Activated CD8-positive, alpha-beta memory T cell treated with anti-CD3 and anti-CD28 coated beads, Interleukin-2, amount 50 U/mL, for 1 hour (primary cell): Measurements from ENCODE around the gene CHST15.

Experiments used
- DNase-seq: peaks from one replicate; pipeline ENCODE4 v3.0.0-alpha.2; 2020; ENCODE audit errors: extremely low read depth

Gene CHST15, protein sequence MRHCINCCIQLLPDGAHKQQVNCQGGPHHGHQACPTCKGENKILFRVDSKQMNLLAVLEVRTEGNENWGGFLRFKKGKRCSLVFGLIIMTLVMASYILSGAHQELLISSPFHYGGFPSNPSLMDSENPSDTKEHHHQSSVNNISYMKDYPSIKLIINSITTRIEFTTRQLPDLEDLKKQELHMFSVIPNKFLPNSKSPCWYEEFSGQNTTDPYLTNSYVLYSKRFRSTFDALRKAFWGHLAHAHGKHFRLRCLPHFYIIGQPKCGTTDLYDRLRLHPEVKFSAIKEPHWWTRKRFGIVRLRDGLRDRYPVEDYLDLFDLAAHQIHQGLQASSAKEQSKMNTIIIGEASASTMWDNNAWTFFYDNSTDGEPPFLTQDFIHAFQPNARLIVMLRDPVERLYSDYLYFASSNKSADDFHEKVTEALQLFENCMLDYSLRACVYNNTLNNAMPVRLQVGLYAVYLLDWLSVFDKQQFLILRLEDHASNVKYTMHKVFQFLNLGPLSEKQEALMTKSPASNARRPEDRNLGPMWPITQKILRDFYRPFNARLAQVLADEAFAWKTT

DNA sequence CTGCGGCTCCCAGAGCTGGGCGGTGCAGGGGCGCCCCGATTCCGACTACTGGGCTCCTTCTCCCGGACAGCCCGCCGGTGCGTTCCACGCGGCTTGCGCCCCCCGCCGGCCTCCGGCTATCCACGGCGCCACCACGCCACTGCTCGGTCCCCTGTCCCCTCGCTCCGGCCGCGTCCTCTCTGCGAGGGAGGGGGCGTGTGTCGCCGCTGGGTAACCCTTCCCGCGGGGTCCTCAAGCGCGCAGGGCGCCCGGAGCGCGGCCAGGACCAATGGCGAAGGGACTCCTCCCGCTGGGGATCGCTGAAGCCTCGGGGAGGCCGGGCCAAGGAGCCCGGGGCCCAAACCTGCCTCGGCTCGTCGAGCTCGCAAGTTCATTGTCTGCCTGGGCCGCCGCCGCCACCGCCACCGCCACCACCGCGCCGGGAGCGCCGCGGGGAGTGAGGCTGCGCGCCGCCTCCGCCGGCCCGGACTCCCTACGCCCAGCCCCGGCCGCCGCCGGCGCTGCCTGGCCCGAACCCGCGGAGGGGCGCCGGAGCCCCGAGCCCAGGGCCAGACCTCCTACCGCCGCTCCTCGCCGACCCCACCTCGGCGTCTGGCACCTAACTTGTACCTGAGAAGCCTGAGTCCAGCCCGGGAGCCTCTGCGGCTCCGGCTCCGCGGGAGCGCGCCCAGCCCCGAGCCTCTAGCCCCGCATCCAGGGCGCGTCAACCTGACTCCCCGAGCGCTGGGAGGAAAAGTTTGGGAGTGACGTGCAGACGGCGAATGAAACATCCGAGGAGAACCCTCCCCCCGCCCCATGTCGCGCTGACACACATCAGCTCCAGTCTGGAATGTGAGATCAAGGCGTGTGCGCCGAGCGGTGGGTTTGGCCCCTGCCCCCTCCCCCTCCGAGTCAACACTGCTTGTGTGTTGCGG lies at the start of gene CHST15:
Gene CHST15 (minus strand): TSS at position 739 of the 914 bp plus-strand sequence. CDS start 47,386 bp downstream, outside the sequence.
- DNase-seq, result no peak

DNA sequence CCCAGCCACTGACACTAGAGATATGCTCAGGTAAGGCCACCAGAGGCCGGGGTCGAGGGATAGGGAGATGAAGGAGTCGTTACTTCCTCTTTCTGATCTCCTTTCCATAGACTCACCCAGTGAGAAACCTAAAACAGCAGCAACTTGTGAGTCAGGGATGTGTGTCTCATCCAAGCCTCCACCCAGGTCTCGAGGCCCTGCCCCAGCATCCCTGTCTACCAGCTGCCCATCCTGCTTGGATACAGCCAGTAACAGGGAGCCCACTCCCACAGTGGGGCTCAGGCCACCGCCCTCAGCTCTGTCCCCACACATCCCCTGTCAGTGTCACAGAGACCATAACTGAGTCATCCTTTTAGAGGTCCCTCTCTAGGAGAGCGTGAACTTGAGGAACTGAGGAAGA lies 49.6 kb upstream of the CHST15 start:
- no peak for DNase-seq

DNA sequence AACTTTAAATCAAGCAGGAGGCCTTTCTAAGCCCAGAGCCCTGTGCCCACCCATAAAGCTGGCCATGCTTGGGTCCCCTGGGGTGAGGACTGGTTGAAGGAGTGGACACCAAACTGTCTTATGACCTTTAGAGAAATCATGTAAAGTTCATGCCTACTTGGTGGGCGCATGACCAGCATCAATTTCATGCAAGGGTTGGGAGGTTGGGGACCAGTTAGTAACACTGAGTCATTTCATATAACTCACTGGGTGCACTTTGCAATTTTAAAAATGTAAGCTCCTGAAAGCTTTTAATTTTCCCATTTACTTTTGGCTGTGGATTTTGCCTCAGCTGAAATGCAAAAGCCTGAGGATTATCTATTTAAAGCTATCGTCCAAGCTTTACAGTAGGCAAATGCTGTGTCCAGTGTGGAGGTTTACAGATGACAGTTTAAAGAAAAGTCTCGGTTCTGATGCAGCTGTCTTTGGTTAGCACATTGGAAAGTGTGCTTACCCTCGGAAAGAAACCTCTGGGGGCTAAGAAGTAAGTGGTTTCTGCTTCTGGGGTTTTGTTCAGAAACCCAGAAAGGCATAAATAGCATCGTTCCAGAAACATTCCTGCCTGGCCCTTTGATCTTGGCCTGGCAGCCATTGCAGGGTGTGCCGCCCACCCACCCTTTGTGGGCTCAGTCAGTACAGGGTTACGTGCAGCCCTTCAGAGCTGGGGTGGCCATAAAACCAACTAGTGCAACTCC lies 48.8 kb upstream of the CHST15 start:
- DNase-seq, result no peak

DNA sequence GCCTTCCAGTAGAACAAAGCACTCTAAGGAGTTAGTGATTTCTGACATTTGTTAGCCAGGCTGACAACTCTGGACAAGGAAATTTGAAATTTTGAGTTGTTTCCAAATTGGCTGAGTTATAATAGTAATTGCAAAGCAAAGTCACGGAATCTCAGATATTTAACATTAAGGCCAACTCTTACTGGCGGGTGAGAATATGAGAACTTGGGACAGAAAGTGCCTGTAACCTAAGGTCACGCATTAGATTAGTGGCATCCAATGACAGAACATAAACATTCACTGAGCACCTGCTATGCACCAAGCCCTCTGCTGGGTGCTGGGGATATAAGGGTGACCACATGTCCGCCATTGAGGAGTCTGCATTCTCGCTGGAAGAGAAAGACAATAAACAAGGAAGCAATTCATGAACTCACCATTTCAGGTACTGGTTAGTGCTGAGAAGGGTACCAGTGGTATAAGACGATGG lies 45.5 kb upstream of the CHST15 start:
- DNase-seq, result no peak

DNA sequence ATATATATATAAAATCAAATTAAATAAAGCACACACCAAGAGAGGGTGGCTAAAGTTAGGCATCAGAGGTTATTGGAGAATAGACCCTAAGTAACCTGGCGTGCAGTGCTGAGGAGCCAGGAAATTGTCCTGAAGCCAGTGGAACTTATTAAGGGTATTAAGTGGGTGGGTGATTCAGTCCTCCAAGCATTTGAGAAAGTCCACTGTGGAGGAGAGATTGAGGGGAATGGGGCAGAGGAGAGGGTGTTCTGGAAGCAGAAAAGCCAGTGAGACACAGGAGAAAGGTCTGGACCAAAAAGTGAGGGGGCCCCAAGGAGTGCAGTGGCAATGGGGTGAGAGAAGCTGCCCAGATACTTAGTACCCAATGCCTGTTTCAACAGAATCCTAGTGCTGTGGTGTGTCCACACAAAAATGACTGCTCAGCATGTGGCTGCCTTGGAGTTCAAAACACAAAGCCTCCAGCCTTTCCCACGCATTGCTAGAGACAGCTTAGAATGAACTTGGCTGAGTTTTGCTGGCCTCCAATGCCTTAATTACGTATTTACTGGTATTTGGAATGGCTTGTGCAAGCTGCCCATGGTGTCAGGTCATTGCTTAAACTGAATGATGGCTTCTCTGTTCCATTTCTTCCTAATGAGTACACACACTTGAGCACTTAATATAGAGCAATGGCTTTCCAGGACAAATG lies 44.9 kb upstream of the CHST15 start:
- DNase-seq, result no peak

DNA sequence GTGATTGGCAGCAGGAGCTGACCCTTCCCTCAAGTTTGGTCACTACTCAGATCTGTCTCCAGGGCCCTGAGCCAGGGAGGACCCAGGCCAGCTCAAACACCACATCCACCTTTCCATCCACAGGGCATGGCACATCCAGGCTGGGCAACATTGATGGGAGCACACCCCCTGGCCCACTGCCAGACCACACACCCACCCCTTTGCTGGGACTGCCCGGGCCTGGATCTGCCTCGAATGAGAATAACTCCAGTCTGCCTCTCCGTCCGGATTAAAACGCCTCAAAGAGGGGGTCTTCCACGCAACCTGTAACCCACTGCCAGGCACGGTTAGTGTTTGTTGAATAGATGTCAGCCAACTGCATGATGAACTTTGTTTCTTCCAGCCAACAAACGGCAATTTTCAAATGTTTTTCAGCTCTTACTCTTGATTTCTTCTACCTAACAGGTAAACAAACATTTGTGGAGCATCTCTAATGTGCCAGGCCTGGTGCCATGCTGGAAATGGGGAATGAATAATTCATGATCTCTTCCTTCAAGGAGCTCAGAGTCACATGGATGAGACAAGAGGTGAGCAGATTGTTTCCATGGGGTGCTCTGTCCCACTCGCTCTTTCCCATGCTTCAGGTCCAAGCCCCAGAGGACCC lies 41.0 kb upstream of the CHST15 start:
- DNase-seq, result no peak

DNA sequence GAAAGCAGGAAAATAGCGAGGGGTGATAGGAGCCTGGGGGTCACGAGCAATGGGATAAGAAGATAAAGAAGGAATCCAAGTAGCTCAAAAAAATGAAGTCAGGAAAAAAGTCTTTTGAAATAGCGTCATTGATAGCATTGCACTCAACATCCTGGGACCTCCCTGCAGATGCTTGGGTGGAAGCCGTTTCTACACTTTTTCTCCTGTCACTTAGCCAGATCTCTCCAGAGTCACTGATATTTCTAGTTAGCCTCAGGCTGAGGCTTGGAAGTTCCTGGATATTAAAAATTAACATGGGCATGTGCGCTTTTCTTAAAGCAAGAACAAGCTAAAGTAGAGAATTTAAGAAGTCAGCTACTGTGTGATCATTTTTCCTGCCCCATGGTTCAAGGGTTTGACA lies 39.5 kb upstream of the CHST15 start:
- DNase-seq, result no peak

DNA sequence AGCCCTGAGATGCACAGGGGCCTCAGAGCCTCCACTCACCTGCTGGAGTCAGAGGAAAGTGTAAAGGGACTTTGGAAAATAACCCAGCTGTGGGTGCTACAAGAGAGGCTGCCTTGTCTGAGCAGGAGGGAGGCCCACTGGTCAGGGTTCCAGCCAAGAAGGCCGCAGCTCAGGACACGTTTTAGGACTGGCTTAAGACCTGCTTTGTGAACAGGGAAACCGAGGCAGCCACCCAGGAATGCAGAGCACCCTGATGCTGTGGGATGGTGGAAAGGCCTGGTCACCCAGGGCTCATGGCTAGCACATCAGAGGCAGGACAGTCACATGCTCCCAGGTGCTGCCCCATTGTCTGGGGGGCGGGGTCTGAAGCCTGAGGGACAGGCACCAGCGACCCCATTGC lies 38.9 kb upstream of the CHST15 start:
- DNase-seq, result no peak

DNA sequence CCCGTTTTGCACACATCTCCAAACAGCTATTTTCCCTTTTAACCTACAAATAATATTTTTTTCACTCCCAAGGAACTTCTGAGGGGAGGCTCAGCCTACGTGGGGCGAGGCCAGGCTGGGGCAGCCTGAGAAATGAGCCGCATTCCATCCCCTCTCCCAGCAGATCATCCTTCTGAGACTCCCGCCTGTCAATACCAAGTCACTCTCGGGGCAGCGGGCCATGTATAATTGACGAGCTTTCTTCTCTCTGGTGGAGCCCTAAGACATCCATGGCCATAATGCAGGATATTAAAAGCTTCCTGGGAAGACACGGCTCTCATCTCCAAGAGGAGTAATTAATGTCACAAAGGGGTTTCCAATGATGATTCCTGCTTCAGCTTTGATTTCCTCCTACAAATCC lies 37.8 kb upstream of the CHST15 start:
- DNase-seq, result no peak

DNA sequence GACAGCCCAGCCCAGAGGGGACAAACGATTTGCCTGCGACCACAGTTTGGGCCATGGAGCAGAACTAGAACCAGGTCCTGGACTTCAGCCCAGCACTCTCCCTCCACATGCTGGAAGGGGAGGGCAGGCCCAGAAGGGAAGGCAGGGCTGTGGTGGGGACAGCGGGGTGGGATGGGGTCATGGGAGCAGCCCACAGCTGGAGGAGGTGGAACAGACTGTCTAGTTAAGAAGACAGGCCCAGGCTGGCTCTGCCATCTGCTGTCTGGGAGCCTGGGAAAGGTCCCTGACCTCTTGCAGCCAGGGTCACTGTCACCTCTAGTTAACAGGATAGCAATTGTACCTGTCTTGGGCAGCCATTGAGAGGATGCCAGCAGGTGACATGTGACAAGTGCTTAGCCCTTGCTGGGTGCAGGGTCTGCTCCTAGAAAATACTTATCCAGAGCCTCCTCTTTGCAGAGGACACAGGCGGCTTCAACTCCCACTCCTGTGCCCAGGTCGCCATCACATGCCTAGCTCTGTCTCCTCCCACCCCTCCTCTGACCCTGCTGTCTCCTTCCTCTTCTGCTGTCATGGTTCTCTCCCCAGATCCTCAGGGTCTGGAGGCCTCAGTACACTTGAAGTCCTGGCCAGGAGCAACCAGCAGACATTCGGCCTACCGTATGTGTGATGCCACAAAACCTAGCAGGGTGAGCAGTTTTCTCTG lies 37.0 kb upstream of the CHST15 start:
- no peak for DNase-seq

DNA sequence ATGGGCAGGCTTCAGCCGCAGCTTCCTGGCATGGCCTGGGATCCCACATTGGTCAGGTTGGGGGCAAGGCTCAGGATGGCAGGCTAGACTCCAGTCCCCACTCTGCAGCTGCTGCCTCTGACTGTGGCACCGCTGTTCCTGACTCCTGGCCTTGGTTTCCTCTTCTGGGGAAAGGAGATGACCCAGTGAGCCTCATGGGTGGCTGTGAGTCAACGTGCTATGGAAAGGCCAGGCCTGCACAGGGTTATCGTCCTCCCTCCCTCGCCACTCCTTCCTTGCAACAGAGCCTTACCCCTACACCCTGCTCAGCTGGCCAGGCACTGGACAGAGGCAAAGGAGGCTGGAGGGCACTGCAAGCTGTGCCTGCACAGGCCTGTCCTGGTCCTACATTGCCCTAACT lies 36.1 kb upstream of the CHST15 start:
- no peak for DNase-seq

DNA sequence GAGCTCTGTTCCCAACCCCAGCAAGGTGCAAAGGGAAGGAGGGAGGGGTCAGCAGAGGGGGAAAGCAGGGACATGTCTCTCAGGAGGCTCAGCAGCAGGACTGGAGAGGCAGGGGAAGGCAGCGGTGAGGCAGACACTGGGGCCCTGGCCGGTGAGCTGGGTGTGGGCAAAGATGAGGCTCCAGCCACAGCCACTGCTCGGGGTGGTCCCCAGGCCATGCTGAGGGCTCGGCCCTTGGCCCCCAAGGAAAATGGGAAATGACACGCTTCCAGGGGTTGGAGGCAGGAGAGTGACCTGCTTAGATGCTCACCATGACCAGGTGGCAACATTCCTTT lies 35.4 kb upstream of the CHST15 start:
- DNase-seq, result no peak

DNA sequence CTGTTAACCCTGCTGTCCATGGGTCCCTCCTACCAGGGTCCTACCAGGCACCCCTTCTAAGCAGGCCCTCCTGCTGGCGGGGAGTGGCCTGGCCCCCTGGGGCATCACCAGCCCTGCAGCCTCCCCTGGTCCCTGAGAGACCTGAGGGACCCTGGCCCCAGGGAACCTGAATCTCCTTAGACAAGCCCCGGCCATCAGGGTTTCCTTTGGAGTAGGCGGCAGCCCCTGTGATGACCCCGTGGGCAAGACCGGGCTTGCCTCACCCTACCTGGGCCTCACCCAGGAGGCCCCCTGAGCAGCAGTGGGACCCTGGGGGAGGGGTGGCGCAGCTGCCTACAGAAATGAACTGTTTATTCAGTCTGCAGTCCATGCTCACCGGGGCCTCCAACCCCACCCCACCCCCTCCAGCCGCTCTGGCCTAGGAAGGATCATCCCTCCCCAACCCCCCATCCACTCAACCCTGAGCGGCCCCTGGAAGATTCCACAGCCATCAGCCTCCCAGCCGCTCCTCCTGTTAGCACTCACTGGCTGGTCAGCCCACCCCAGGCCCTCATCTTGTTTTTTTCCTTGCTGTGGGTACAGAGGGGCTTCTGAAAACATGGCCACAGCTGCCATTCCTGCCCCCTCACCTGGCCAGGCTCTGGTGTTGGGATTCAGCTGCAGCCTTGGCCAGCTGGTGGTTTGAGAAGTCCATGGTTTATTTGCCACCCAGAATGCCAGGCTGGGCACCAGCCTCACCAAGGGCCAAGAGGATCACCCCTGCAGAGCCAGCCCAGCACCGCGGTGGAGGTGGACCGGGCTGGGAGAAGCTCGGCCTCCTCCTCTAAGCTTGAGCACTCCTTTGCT lies 34.8 kb upstream of the CHST15 start:
- no peak for DNase-seq

DNA sequence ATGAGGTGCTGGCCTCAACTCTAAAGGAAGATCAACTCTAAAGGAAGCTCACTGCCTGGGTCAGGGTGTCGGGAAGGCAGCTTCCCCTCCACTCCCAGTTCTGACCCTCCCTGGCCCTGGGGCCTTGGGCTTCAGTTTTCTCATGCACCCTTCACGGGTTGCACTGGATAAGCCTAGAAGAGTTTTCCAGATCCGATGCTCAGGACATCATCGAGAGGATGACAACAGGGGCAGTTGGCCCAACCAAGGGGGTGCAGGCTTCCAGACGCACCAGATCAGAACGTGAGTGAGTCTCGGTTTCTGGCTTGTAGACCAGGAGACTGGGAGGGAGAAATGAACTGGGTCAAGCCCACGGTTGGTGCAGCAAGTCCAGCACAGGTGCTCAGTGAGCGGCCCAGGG lies 34.2 kb upstream of the CHST15 start:
- no peak for DNase-seq

DNA sequence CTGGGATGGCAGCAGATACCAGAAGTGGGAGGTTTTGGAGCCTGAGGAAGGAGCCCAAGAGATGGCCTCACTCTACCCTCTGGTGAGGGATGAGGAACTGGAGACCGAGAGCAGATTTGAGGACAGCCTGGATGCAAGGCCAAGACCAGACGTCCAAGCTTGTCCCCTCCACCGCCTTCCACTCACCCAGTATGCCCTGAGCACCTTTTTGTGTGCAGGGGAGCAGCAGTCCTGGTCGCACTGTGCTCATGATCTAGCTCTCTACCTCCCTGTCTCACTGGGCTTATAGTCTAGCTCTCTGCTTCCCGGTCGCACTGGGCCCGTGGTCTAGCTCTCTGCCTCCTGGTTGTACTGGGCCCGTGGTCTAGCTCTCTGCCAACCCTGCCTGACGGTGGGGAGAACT lies 33.6 kb upstream of the CHST15 start:
- DNase-seq, result no peak

DNA sequence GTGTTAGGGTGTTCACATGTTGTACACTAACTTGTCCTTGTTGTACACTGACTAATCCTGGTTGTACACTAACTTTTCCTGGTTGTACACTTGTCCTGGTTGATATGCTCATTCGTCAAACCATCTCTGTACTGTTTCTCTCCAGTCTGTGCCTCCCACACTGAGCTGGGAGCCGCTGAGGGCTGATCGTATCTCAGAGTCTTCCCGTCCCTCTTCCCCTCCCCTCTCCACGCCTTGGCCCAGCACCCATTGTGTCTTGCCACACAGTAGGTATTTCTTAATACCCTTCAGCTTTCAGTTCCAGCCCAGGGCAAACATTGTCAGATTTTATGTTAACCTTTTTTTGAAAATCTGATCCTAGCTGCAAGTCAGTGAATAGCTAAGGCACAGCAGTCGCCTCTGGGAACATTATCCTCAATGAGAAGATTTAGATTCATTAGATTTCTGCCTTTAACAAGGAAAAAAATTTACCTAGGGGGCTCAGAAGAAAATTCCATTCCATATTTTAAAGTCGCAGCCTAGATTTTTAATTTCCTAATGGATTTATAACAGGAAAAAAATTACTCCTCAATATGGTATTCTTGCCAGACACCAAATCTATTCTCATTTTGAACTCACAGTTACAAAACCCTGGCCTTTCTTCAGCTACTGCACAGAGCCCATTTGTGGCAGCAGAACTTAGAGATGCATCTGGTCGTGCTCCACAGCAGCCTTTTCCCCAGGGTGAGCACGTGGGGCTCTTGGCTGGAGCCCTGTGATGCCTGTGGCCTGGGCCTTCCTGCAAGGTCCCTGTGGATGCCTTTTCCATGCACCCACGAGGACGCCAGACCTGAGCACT lies 33.0 kb upstream of the CHST15 start:
- no peak for DNase-seq

DNA sequence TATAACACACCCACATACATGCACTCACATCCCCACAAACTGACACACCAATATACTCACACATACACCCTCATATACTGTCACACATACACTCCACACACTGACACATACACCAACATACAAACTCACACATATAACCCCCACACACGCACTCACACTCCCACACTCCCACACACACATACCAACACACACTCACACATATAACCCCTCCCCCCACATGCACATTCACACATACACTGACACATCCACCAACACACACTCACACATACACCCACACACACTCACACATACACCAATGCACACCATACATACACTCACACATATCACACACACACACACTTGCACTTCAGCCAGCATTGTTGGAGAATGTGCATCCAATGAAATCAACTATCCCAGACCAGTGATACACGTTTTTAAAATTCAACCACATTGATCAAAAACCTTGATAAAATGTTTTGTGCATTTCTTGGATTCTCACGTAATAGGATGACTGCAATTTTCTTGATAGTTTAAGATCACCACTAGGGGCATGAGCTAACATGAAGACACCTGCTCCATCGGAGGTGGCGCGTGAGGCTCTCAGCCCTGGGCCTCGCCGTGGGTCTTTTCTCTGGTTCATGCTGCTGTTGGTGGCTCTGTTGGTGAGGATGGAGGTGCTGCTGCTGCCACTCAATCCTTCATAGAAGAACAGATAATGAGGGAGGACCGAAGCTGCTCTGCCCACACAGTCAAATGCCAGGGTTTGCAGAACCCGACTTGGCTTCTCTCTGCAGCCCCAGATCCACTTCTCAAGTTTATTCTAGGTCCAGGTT lies 32.1 kb upstream of the CHST15 start:
- no peak for DNase-seq

DNA sequence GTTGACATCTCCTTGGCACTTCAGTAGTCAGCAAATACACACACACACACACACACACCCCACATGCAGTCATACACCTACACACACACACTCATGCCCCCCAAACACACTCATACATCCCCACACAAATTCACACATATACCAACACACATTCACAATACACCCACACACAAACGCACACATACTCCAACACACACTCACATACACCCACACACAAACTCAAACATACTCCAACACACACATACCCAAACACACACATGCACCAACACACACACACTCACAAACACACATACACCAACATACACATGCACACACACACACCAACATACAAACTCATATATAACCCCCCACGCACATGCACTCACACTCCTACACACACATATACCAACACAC lies 31.4 kb upstream of the CHST15 start:
- no peak for DNase-seq
